Ishikawa (cell line): ENCODE measurements around the gene GREM1.

Experiments used
- CREB1 ChIP-seq: IDR thresholded peaks from 2 replicates; pipeline ENCODE4 v1.6.1; 2012; ENCODE audit warnings: low read depth
- NFIC ChIP-seq: IDR thresholded peaks from 2 replicates; pipeline ENCODE4 v1.6.1; 2012
- TF ChIP-seq, protein P1 (sequence below): IDR thresholded peaks from 2 replicates; pipeline ENCODE4 v1.6.1; 2012

DNA sequence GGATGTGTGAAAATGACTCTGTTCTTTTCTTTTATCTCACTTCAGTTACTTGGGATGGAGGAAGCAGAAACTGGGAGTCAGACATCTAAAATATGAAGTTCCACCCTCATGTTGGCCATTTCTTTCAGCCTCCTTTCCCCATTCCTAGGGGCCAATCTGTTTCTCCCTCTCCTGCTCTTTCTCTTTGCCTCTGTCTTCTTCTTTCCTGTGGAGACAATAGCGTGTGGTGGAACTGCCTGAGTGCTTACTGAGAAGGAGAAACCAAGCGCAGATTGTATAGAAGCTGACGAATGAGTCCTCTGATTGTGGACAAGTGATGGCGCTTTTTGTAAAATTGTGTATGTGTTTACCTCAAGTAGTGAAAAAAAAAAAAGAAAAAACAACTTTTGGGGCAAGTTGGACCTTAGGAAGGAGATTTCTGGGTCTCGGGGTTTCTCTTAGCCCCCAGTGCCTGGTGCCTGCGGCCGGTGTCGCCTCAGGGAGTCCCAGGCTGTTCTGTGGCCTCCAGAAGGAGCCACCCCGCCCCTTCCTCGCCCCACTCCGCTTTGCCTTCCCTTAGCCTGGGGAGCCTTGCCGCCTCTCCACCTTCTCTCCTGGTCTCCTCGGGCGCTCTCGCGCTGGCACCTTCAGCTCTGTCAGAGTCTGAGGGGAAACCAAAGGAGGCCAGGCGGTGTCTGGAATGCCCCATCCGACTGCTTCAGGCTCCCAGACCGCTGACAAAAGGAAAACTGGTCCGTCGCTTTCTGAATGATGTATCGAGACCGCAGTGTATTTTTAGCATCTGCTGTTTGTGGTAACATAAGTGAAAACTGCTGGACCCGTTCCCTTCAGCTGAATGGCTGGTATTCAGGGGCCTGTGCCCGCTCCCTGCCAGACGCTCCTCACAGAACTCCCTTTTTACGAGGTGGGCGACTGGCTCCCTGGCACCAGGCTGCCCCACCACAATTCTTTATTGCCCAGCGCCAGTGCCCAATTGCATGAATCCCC, 46.2 kb upstream of the GREM1 start:
- TF ChIP-seq CREB1 (no peak), NFIC (no peak)
- TF ChIP-seq, protein P1, sequence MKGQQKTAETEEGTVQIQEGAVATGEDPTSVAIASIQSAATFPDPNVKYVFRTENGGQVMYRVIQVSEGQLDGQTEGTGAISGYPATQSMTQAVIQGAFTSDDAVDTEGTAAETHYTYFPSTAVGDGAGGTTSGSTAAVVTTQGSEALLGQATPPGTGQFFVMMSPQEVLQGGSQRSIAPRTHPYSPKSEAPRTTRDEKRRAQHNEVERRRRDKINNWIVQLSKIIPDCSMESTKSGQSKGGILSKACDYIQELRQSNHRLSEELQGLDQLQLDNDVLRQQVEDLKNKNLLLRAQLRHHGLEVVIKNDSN, result no peak
